GM12801 (cell line): Measurements from ENCODE around the gene MAPK8IP3.

Source experiments
- CTCF ChIP-seq: IDR thresholded peaks from one replicate; pipeline ENCODE4 v1.5.1; 2011; ENCODE audit warnings: control low read depth; ENCODE audit not compliant: insufficient read length; ENCODE audit errors: extremely low read depth

The MAPK8IP3 gene

DNA sequence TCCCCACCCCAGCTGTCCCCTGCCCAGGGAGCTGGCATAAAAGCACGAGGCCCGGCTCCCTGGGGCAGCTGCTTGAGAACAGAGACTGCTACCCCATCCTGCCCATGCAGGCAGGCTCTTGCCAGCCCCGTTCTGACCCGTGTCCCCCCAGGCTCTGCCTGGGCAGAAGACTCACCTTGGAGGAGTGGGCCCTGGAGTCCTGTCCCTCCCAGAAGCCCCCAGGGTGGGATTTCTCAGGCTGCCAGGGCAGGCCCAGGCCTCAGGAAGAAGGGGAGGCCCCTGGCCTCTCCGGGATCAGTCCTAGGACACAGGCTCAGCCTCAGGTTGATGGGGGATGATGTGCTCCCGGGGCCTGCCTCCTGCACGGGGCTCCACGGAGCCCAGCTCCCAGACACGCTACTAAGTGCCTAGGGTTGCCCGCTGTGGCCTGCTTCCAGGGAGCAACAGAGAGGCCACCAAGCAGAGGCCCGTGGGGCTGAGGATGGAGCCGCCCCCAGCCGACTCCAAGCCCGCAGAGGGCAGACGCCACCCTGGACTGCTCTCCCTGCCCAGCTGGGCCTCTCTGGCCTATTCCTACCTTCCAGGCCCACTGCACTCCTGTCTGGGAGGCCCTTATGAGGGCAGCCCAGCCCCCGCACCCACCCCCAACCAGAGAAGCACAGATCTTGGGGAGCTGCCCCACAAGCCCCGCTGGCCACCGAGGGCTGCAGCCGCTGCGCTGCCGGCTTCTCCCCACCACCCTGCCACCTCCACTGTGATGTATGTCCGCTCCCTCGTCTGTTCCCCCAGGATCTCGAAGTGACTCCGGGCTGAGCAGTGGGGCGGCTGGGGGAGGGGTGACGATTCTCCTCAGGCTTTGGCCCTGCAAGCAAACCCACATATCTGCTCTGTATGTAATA is 63.7 kb downstream of the MAPK8IP3 start:
- no peak for TF ChIP-seq CTCF

GRCh38 chr16:1770328-1771187 is 64.6 kb downstream of the MAPK8IP3 start:
- TF ChIP-seq CTCF, result no peak

- no peak for TF ChIP-seq CTCF
Measured at GRCh38 chr16:1771188-1771863, 65.3 kb downstream of the MAPK8IP3 start, which contains the start of gene NME3. NME3 (minus strand) TSS chr16:1771543; CDS start chr16:1771534, 9 bp downstream.

GRCh38 chr16:1771864-1772361 is 65.9 kb downstream of the MAPK8IP3 start:
- no peak for TF ChIP-seq CTCF

- TF ChIP-seq CTCF, result no peak
Measured at GRCh38 chr16:1772362-1772907, 66.4 kb downstream of the MAPK8IP3 start, which contains the start of gene EME2. EME2 (plus strand) TSS chr16:1772810; CDS start chr16:1773228, 418 bp downstream.

DNA sequence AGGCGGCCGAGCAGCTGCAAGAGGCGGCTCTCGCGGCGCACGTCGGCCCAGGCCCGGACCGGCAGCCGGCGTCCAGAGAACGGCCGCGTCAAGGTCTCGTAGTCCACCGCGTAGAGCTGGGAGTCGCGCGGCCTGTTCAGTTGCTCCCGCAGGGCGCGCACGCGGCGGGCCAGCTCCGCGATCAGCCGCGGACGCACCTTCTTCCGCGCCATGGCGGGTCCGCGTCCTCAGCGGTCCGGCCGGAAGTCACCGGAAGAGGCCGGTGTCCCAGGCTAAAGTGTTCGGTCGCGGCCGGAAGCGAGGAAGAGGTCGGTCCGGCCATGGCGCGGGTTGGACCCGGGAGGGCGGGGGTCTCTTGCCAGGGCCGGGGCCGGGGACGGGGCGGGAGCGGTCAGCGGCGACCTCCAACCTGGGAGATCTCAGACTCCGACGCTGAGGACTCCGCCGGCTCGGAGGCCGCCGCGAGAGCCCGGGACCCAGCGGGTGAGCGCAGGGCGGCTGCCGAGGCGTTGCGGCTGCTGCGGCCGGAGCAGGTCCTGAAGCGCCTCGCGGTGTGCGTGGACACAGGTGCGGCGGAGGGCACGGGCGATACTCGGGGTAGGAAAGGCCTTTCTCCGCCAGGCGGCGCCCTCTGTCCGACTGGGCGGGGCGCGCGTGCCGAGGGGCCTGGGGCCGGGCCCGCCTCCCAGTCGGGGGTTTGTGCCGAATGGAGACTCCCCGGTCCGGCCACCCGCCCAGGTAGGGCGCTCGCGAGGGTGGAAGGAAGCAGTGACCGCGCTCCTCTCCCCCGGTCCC is 67.1 kb downstream of the MAPK8IP3 start, which contains the start of gene MRPS34:
TSS of gene MRPS34 (minus strand) at position 227 of the 795 bp plus-strand sequence. CDS start at position 212, 15 bp downstream.
- TF ChIP-seq CTCF, result no peak
